Measurements from ENCODE around the gene ATMIN. TPM values are rescaled to one million over a fixed set of nuclear protein-coding genes. Genes with fewer than 3 reads are reported as not detected.

Gene ATMIN
- total and polyA plus RNA-seq, 2 of the 13 experiments (the other 11 are each of a cell fraction or from before 2014, with no cell fraction given), result 34.6 to 60.4 TPM

DNA sequence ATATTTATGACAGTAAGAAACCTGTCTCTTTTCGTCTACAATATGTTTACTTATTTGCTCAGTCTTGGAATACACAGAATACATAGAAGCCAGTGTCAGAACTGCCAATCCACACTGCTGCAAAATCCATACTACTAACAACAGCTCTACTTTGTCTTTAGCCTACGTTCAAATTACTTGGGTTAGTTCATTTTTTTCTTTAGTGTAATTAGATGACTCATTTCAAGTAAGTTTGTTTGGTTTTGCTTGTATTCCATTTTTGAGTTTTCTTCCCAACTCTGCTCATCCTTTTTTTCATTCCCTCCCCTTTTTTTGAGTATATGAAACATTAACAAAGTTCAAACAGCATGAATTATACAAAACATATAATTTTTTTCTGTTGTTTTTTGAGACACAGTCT lies 45.8 kb upstream of the ATMIN start (continued):
- no peak for TF ChIP-seq AGO2 (optimal IDR thresholded peaks at IDR 0.05; ENCODE audit: low read depth, low read length)
- TF ChIP-seq GTF3A (CRISPR knock-in tag; conservative IDR thresholded peaks at IDR 0.05), result no peak

DNA sequence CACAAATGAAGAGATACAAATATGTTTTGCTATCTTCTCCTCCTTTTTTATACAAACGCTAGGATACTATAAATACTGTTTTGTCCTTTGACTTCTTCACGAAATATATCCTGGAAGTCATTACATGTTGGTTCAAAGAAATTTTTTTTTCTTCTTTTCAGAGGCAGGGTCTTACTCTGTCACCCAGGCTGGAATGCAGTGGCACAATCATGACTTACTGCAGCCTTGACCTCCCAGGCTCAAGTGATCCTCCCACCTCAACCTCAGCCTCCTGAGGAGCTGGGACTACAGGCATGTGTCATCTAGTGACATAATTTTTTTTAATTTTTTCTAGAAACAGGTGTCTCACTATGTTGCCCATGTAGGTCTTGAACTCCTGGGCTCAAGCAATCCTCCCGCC lies 45.1 kb upstream of the ATMIN start:
- DNase-seq (ENCODE audit: low spot score), result no peak
- H2AFZ ChIP-seq (ENCODE audit: low read length), result no peak overlapping the region
- peak overlapping the region; percentile 65 for H3K27ac ChIP-seq (ENCODE audit: extremely low read length, insufficient read depth, low read length)
- no TSS peak for BruUV-seq (replicated peaks)
- ChIA-PET CTCF (ENCODE audit: low intra/inter-chr PET ratio, low total read pairs) (no interaction called here), POLR2A (interaction anchor here (0.9 kb wide), 1 partner anchor 16 kb away, joined by 3 read pairs; the partner anchor contains the start of genes CENPN and CMC2)
- H3K9ac ChIP-seq (ENCODE audit: insufficient read depth, low read depth, low read length), result no peak overlapping the region
- intact Hi-C loops (cut with micrococcal nuclease; ENCODE audit: unreplicated experiment), result no loop called here
- TF ChIP-seq, protein P1, sequence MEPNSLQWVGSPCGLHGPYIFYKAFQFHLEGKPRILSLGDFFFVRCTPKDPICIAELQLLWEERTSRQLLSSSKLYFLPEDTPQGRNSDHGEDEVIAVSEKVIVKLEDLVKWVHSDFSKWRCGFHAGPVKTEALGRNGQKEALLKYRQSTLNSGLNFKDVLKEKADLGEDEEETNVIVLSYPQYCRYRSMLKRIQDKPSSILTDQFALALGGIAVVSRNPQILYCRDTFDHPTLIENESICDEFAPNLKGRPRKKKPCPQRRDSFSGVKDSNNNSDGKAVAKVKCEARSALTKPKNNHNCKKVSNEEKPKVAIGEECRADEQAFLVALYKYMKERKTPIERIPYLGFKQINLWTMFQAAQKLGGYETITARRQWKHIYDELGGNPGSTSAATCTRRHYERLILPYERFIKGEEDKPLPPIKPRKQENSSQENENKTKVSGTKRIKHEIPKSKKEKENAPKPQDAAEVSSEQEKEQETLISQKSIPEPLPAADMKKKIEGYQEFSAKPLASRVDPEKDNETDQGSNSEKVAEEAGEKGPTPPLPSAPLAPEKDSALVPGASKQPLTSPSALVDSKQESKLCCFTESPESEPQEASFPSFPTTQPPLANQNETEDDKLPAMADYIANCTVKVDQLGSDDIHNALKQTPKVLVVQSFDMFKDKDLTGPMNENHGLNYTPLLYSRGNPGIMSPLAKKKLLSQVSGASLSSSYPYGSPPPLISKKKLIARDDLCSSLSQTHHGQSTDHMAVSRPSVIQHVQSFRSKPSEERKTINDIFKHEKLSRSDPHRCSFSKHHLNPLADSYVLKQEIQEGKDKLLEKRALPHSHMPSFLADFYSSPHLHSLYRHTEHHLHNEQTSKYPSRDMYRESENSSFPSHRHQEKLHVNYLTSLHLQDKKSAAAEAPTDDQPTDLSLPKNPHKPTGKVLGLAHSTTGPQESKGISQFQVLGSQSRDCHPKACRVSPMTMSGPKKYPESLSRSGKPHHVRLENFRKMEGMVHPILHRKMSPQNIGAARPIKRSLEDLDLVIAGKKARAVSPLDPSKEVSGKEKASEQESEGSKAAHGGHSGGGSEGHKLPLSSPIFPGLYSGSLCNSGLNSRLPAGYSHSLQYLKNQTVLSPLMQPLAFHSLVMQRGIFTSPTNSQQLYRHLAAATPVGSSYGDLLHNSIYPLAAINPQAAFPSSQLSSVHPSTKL (CRISPR knock-in tag; IDR thresholded peaks at IDR 0.05), result 0 out of 2 replicates have a peak, but pooled peaks have one; percentile 2
- TF ChIP-seq, protein P2, sequence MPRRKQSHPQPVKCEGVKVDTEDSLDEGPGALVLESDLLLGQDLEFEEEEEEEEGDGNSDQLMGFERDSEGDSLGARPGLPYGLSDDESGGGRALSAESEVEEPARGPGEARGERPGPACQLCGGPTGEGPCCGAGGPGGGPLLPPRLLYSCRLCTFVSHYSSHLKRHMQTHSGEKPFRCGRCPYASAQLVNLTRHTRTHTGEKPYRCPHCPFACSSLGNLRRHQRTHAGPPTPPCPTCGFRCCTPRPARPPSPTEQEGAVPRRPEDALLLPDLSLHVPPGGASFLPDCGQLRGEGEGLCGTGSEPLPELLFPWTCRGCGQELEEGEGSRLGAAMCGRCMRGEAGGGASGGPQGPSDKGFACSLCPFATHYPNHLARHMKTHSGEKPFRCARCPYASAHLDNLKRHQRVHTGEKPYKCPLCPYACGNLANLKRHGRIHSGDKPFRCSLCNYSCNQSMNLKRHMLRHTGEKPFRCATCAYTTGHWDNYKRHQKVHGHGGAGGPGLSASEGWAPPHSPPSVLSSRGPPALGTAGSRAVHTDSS (CRISPR knock-in tag; conservative IDR thresholded peaks at IDR 0.05), result no peak
- no peak for TF ChIP-seq ZNF382 (CRISPR knock-in tag; IDR thresholded peaks at IDR 0.05; ENCODE audit: borderline replicate concordance)
- no peak for TF ChIP-seq MAFG (CRISPR knock-in tag; IDR thresholded peaks at IDR 0.05)
- TF ChIP-seq TEAD3 (CRISPR knock-in tag; optimal IDR thresholded peaks at IDR 0.05; ENCODE audit: borderline replicate concordance), result peak; percentile 52
- TF ChIP-seq GATAD2A (CRISPR knock-in tag; IDR thresholded peaks at IDR 0.05), result 0 out of 2 replicates have a peak, but pooled peaks have one; percentile 17
- 0 out of 2 replicates have a peak, but pooled peaks have one; percentile 35 for TF ChIP-seq NR2F6 (IDR thresholded peaks at IDR 0.05)
- TF ChIP-seq NR2F6 (CRISPR knock-in tag; IDR thresholded peaks at IDR 0.05), result peak; percentile 53
- no peak for TF ChIP-seq ZBTB7B (CRISPR knock-in tag; IDR thresholded peaks at IDR 0.05)
- peak; percentile 34; the same call in 1 of the 2 replicates for TF ChIP-seq SALL1 (CRISPR knock-in tag; IDR thresholded peaks at IDR 0.05)
- WGBS (ENCODE audit: low lambda C conversion rate), result 91% methylated on average over 3 of the region's 3 CpGs
- H3K79me2 ChIP-seq (ENCODE audit: insufficient read depth, low read length), result peaks cover 88% of the 10 kb centered on the region
- no peaks in the 10 kb centered on the region for H3K9me3 ChIP-seq (ENCODE audit: low read length)
- no peaks in the 10 kb centered on the region for H3K27me3 ChIP-seq (ENCODE audit: control insufficient read depth in 1 of 2, insufficient read depth in 2 of 2, low read length in 2 of 2)
- peaks cover 80% of the 10 kb centered on the region for H3K4me1 ChIP-seq (ENCODE audit: insufficient read depth, low read length)
- H4K20me1 ChIP-seq (ENCODE audit: insufficient read depth, low read length), result no peaks in the 10 kb centered on the region
- no peak for ATAC-seq
- FAIRE-seq, result no peak
- H3K4me3 ChIP-seq (replicated peaks in 1 of 3; ENCODE audit: insufficient read depth in 1 of 3, low read depth in 2 of 3, low read length in 3 of 3), result no peak overlapping the region
- H3K4me2 ChIP-seq (ENCODE audit: low read depth, low read length), result no peak overlapping the region
- no peaks in the 10 kb centered on the region; a peak in 2 of 5 replicates for H3K36me3 ChIP-seq (replicated peaks in 1 of 2; ENCODE audit: control insufficient read depth in 1 of 2, insufficient read depth in 2 of 2, low read length in 2 of 2)
- in situ Hi-C loops (cut with HindIII; ENCODE audit: extremely low pct_ligation_motif_present, low pct_unique_long_range_greater_than_20kb), result no loop called here
